Daoy (cell line): ENCODE data around the gene EML1. TPM values are rescaled to one million over a fixed set of nuclear protein-coding genes. Genes with fewer than 3 reads are reported as not detected.

Experiments used
- DNase-seq: peaks from one replicate; pipeline ENCODE4 v3.0.0-alpha.2; 2015; ENCODE audit warnings: low read depth
- total RNA-seq: library from RNA; depleted of rRNA; stranded (reverse); fragments of >200 nt; shearing (Covaris generic); gene quantifications from 2 replicates; pipeline ENCODE4 v1.2.3, GENCODE V29; 2014; rRNA removed

The EML1 gene
- total RNA-seq, 1 experiment from 2014 or later, result 95.5 TPM

- DNase-seq, result no peak
Observed at GRCh38 chr14:99990268-99991170, 197.3 kb downstream of the EML1 start.

- DNase-seq, result no peak
Observed at GRCh38 chr14:99991331-99991730, 198.1 kb downstream of the EML1 start.

Other genes with a start within 250 kb of the EML1 start
- 16.6 and 19.4 TPM in 2 replicates for gene CCDC85C, start 189.2 kb upstream of the EML1 start, total RNA-seq
- gene HHIPL1, start 148.3 kb upstream of the EML1 start, total RNA-seq, result 1.2 and 2.5 TPM in 2 replicates
- gene CYP46A1, start 109.1 kb upstream of the EML1 start, total RNA-seq, result 0.06 and 0.15 TPM in 2 replicates